A673 (cell line): ENCODE data around the gene NEUROD1.
"Not testable (repeated sequence)": the region's sequence is repeated elsewhere in the genome, so short reads cannot be mapped to it uniquely, and the experiment has no call there.

Experiments used
- CTCF ChIP-seq: fragments of 300-800, 200-600 bp; sonication (generic); conservative IDR thresholded peaks from 2 replicates; pipeline ENCODE4 v1.5.1; 2017; ENCODE audit warnings: low read depth, mild to moderate bottlenecking, antibody characterized with exemption, low read length, moderate library complexity, mixed read lengths
- EZH2 ChIP-seq: fragments of 200-600 bp; sonication (generic); IDR thresholded peaks from 2 replicates; pipeline ENCODE4 v1.6.1; 2017; ENCODE audit warnings: borderline replicate concordance, low read depth, mild to moderate bottlenecking, mixed read lengths, antibody characterized with exemption, low read length; ENCODE audit not compliant: poor library complexity, severe bottlenecking

- TF ChIP-seq CTCF, EZH2: not testable (repeated sequence)
Measured at GRCh38 chr2:181711051-181711450, 30.7 kb upstream of the NEUROD1 start.
